Mammary epithelial cell (primary cell): ENCODE results near the gene GPATCH4.

Experiments
- CTCF ChIP-seq, 2 donors: IDR thresholded peaks in 1 of 2; conservative IDR thresholded peaks in 1 of 2; 2 replicates each; pipeline ENCODE4 v1.5.1; 2011 to 2012; ENCODE audit warnings: inconsistent platforms in 2 of 2, low read length in 2 of 2, mild to moderate bottlenecking in 2 of 2, control low read depth in 1 of 2, low read depth in 1 of 2; ENCODE audit not compliant: insufficient read depth in 1 of 2; ENCODE audit errors: extremely low read depth in 1 of 2
- EZH2 ChIP-seq: IDR thresholded peaks from 2 replicates; pipeline ENCODE4 v1.6.1; 2012; ENCODE audit warnings: low read length, inconsistent platforms, borderline replicate concordance

- no peak for TF ChIP-seq CTCF (conservative IDR thresholded peaks at IDR 0.05 in 1 of 2, IDR thresholded peaks at IDR 0.05 in 1 of 2; ENCODE audit: extremely low read depth in 1 of 2, insufficient read depth in 1 of 2, low read depth in 1 of 2, low read length in 2 of 2)
- TF ChIP-seq EZH2, result no peak
Observed at GRCh38 chr1:156591432-156592157, 9.7 kb downstream of the GPATCH4 start, which contains the start of gene NAXE.
